Spleen (tissue), 7 donors: ENCODE results near the gene TPPP.
"Not testable (repeated sequence)": the region's sequence is repeated elsewhere in the genome, so short reads cannot be mapped to it uniquely, and the experiment has no call there.

ENCODE experiments used
- CTCF ChIP-seq, 11 experiments: fragments of 200-600 bp in 7 of 11; fragments of 450-650 bp in 4 of 11; sonication (generic) in 4 of 11; IDR thresholded peaks in 8 of 11; conservative IDR thresholded peaks in 3 of 11; 1 replicate in 7 of 11; 2 replicates in 4 of 11; pipeline versions ENCODE4 v1.4.0 to v1.8.0; 2016 to 2021; ENCODE audit warnings: antibody characterized with exemption in 11 of 11, inconsistent platforms in 4 of 11, mild to moderate bottlenecking in 1 of 11
- POLR2A ChIP-seq, 3 donors: fragments of 450-650 bp; IDR thresholded peaks; one replicate each; pipeline ENCODE4 v1.5.1; 2017; ENCODE audit warnings: antibody characterized with exemption in 3 of 3, mild to moderate bottlenecking in 1 of 3
- POLR2AphosphoS5 ChIP-seq, 3 donors: sonication (generic); formaldehyde crosslinking; IDR thresholded peaks; one replicate each; pipeline ENCODE4 v1.5.1; 2017; ENCODE audit warnings: antibody characterized with exemption in 3 of 3
- donor health status: DM: no; HTN: no; CAD: no; lungs with moderate emphysema.
- donor health status: DM: no; HTN: no; CAD: no.
- donor health status: DM: no; HTN: no; CAD: no.

- TF ChIP-seq POLR2A (IDR thresholded peaks at IDR 0.05); CTCF (IDR thresholded peaks at IDR 0.05 in 8 of 11, conservative IDR thresholded peaks at IDR 0.05 in 3 of 11); POLR2AphosphoS5 (IDR thresholded peaks at IDR 0.05): not testable (repeated sequence)
These were observed 30.2 kb upstream of the TPPP start for GRCh38 chr5:723309-723708.
